Measurements from ENCODE around the gene CTAG1B.
"Not testable (repeated sequence)": the region's sequence is repeated elsewhere in the genome, so short reads cannot be mapped to it uniquely, and the experiment has no call there.

Gene CTAG1B

DNA sequence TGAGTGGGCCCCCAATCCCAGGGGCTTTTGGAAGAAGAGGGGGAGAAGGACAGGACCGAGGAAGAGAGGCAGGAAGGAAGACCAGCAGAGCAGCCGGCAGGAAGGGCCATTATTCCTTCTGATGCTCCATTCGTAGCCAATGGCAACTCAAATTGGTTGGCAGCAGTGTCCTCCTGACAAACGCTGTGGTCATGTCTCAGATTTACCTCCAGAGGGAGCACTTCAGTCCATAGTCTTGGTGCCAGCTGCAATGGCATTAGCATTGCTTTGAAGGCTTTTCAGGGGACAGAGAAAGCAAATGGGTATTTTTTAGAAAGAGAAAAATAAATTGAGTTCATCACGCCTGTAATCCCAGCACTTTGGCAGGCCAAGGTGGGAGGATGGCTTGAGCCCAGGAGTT is 9.9 kb upstream of the CTAG1B start:
- not testable (repeated sequence) for DNase-seq (ENCODE audit: low read depth in 2 of 3, low spot score in 1 of 3)

DNA sequence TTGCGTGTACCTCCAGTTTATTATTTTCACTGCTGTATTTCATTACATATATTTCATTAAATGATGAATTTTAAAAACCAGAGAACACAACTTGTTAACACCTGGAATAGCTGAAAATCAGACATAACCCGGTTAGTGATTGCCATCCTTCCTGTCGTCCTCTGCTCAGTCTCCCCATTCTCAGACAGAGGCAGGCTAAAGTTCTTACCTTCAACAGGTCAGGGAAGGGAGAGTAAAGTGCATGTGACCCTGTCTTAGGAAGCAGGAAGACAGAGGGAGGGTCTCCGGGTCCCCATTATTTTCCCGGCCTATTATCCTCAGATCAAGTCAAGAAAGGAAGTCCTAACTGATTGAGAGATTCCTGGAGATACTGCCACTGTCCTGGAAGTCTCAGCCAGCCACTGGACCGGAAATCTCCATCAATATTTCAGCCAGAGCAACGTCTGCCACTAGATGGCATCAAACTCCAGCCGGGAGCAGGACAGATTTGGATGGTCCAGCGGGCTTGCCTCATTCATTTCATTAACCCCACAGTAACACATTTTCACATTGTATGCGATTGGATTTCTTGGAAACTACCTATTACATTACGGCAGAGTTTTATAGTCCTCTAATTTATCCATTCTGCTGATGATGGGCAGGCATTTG is 1.8 kb upstream of the CTAG1B start:
- not testable (repeated sequence) for DNase-seq (ENCODE audit: low read depth in 2 of 3, low spot score in 1 of 3)

DNA sequence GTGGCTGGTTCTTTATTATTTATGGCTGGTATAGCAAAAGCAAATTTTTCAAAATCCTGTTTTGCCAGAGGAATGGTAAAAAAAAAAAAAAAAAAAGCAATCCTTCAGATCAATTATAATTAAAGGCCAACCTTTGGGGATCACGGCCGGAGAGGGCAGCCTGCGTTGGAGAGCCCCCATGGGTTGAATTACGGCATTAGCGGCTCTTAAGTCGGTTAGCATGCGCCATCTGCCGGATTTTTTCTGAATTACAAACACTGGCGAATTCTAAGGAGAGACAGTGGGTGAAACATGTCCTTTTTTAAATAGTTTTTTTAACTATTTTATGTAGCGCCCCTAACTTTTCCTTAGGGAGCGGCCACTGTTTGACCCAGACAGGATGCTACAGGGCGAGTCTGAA is 5.5 kb downstream of the CTAG1B start:
- not testable (repeated sequence) for DNase-seq (ENCODE audit: low read depth in 2 of 3, low spot score in 1 of 3)

DNA sequence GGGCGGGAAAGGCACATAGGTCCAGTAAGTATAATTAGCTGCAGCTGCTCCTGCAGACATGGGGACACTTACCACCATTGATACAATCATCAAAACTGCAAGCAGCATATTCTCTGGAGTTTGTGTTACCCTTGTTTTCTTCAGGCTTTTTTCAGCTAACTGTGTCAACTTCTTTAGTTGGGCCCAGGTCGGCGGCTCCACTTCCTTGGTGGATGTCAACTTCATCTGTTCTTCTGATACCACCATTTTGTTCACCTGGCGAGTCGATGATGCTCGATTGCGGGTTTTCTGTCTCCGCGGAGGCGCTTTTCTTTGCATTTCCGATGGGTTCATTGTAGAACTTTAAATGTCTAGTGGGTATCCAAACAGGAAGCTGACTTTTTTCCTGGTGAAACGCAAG is 7.9 kb downstream of the CTAG1B start:
- DNase-seq (ENCODE audit: low read depth in 2 of 3, low spot score in 1 of 3): not testable (repeated sequence)

DNA sequence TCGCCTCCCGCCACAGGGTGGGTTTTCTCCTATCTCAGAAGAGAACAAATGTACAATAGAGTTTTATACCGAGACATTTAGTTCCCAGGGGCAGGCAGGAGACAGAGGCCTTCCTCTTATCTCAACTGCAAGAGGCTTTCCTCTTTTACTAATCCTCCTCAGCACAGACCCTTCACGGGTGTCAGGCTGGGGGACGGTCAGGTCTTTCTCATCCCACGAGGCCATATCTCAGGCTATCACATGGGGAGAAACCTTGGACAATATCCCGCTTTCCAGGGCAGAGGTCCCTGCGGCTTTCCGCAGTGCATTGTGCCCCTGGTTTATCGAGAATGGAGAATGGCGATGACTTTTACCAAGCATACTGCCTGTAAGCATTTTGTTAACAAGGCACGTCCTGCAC is 10.3 kb downstream of the CTAG1B start:
- DNase-seq (ENCODE audit: low read depth in 2 of 3, low spot score in 1 of 3): not testable (repeated sequence)

DNA sequence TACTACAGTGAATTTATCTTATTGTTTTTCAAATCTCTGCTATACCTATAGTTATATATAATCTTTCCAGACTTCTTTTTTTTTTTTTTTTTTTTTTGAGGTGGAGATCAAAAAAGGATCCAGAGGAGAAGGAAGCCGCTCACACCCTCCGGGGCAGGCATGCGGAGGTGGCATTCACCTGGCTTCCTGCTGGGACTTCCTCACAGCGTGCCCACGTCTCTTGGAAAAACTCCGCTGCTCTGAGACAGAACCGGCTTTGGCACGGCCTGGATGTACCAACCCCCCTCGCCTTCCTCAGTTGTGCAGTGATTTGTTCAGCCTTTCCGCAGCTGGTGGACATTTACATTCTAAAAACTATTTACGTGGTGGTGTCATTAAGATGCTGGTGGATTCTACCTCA is 11.1 kb downstream of the CTAG1B start:
- DNase-seq (ENCODE audit: low read depth in 2 of 3, low spot score in 1 of 3): not testable (repeated sequence)

DNA sequence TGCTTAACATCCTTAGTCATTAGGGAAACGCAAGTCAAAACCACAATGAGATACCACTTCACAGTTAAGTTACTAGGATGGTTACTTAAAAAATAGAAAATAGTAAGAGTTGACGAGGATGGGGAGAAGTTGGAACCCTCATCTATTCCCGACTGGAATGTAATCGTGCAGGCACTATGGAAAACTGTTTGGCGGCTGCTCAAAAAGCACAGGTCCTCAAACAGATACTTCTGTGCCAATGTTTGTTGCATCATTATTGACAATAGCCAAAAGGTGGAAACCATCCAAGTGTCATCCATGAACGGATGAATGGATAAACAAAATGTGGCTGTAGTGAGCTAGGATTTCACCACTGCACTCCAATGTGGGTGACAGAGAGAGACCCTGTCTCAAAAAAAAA is 11.7 kb downstream of the CTAG1B start:
- no peak for DNase-seq (ENCODE audit: low read depth in 2 of 3, low spot score in 1 of 3)

DNA sequence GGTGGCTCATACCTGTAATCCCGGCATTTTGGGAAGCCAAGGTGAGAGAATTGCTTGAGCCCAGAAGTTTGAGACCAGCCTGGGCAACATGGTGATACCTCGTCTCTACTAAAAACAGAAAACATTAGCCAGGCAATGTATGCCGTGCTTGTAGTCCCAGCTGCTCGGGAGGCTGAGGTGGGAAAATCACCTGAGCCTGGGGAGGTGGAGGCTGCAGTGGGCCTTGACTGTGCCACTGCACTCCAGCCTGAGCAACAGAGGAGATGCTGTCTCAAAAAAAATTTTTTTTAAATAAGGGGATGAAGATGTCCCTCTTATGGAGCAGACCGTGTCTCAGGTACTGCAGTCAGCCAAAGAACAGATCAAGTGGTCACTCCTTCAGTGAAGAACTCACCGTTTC is 13.5 kb downstream of the CTAG1B start:
- no peak for DNase-seq (ENCODE audit: low read depth in 2 of 3, low spot score in 1 of 3)

DNA sequence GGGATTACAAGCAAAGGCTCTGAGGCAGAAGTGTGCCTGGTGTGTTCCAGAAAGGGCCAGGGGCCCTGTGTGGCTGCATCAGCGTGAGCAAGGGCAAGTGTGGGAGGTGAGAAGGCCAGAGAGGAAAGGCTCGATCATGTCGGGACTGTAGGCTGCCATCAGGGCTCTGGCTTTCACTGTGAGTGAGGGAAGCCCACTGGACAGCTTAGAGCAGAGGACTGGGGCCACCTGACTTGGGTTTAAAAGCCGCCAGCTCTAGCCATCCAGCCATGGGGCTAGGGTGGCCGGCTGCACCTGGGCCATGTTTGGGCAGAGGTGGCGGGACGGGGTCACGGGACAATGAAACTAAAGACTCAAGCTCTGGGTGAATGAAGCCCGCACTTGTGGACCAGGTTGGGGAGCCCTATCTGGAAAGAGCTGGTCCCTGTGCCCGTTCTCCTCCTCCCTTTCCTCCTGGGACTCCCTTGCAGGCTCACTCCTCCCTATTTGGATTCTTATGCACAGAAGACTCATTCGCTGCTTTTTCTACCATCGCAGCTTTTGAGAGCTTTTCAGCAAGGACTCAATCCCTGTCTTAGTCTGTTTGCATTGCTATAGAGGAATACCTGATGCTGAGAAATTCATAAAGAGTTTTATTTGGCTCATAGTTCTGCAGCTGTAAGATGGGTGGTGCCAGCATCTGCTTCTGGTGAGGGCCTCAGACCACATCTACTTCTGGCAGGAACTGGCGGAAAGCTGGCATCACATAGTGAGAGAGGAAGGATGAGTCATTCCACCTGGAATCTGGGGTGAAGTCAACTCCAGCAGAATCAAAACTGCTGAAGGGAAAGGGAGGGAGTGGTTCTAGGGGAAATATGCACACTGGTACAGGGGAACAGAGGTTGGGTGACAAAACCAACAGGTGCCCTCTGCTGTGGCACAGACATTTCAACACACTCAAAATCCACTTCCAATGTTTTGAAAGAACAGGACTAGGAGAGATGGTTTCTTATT is 15.3 kb downstream of the CTAG1B start:
- DNase-seq (ENCODE audit: low read depth in 2 of 3, low spot score in 1 of 3): no peak

DNA sequence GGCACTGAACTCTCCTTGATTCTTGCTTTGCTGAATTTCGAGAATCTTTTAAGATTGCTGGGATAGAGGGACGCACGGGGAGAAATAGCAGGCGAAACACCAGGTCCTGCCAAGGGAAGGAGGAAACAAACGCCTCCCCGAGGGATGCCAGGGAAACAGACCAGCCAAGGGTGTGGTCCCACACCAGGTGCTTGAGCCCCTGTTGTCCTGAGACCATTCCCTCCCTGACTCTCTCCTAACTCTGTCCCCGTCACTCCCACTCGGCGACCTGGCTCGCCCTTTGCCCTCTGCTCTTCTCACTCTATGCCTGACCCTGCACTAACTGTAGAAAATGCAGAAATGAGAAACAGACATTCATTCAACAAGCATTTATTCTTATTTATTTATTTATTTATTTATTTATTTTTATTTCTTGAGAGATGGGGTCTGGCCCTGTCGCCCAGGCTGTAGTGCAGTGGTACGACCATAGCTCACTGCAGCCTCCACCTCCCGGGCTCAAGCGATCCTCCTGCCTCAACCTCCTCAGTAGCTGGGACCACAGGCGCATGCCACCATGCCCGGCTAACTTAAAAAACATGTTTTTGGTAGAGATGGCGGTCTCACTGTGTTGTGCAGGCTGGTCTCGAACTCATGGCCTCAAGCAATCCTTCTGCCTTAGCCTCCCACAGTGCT is 16.2 kb downstream of the CTAG1B start:
- DNase-seq (ENCODE audit: low read depth in 2 of 3, low spot score in 1 of 3): no peak

DNA sequence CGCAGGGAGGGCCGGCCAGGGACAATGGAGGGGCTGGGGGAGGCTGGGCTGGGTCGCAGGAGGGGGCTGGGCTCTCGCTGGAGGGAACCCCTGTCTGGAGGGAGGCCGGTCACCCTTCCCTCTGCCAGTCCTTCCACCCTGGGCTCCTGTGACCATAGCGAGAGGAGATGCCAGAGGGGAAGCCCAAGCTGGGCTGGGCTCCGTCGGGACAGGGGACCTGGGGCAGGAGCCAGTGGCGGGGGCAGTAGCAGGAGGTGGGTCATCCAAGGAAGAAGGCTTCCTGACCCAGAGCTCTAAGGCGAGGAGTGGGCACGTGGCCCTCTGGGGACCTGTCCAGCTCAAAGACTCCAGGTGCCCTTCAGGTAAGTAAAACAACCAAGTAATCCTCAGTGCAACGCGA is 16.9 kb downstream of the CTAG1B start:
- no peak for DNase-seq (ENCODE audit: low read depth in 2 of 3, low spot score in 1 of 3)

DNA sequence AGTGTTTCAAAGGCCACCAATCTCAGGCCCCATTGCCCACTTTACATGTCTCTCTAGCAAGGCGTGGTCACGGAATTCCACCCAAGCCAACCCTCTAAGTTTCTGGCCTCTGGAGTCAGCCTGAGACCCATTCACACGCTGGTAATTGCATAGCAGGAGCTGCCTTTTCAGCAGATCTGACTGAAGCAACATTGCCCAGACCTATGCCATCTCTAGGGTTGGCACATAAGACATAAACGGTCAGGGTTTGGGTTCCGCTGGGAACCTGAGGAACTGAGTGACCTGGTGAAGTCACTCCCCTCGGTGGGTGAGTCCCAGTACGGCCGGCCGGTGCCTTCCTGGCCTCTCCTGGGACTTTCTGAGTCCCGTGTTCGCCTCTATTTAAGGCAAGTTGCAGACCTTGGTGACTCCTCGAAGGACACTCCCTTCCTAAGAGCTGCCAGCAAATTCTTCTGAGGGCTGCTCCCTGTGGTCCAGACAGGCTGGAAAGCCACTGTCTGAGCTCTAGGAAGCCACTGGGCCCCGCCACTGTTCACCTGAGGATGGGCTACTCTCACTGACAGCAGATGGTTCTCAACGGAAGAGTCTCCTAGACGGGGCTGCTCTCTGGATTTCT is 18.2 kb downstream of the CTAG1B start:
- no peak for DNase-seq (ENCODE audit: low read depth in 2 of 3, low spot score in 1 of 3)

DNA sequence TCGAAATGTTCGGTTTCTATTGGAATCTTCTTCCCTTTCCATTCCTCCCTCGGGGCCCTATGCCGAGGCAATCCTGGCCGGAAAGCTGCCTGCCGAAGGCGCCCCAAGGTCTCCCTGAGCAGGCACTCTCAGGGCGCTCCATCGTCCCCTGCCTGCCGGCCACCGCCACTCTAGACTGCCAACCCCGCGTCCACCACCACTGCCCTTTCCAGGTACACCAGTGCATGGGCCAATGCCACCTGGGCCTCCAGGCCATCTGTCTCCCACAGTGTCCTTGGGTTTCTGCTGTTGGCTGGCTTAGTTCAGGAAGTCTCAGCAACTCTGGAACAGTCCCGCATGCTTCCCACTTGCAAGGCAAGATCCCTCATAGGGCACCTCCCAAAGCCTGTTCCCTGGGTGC is 19.6 kb downstream of the CTAG1B start:
- no peak for DNase-seq (ENCODE audit: low read depth in 2 of 3, low spot score in 1 of 3)

DNA sequence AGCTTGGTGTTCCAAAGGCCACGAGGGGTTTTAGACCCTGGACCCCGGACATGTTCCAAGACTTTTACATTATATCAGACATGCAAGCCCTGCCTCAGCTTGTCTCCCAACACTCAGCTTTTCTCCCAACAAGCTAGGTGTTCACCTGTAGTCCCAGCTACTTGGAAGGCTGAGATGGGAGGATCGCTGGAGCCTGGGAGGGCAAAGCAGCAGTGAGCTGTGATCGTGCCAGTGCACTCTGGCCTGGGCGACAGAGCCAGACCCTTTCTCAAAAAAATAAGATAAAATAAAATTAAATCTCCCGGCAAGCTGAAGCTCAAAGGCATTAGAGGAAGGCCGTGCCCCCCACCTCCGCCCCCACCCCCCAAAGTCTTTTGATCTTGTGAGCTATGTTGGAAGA is 20.4 kb downstream of the CTAG1B start:
- DNase-seq (ENCODE audit: low read depth in 2 of 3, low spot score in 1 of 3): no peak

DNA sequence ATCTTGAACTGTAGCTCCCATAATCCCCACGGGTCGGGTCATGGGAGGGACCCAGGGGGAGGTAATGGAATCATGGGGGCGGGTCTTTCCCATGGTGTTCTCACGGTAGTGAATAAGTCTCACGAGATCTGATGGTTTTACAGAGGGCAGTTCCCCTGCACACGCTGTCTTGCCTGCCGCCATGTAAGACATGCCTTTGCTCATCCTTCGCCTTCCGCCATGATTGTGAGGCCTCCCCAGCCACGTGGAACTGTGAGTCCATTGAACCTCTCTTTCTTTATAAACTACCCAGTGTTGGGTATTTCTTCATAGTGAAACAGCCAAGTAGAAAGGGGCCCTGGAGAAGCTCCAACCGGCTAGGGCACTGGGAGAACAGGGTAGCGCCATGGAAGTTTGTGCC is 21.9 kb downstream of the CTAG1B start:
- DNase-seq (ENCODE audit: low read depth in 2 of 3, low spot score in 1 of 3): no peak

DNA sequence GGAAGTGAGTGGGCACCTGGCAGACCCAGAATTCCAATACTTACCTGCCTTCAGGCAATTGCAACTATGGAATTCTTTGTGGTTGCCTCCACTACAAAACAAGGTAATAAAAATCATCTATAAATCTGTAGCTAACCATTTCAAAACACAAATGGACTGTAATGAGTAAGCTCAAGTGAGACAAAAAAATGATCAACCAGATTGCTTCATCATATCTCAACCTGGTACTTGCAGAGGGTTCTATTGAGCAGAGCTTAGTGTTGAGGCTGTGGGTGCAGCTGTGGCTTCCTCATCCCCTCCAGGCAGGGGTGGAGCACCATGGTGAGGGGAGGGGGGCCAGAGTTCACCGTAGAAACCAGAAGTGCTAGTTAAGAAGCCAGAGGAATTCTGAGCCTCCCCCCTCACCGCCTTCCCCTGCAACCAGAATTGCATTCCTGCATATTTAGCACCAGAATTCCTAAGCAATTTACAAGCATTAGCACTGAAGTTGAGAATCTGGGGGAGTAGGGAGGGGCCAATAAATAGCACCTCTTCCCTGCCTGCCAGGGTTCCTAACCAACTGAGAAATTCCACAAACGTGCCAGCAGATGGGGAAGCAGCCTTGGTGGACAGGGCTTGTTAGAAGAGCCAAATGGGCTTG is 22.7 kb downstream of the CTAG1B start:
- no peak for DNase-seq (ENCODE audit: low read depth in 2 of 3, low spot score in 1 of 3)

DNA sequence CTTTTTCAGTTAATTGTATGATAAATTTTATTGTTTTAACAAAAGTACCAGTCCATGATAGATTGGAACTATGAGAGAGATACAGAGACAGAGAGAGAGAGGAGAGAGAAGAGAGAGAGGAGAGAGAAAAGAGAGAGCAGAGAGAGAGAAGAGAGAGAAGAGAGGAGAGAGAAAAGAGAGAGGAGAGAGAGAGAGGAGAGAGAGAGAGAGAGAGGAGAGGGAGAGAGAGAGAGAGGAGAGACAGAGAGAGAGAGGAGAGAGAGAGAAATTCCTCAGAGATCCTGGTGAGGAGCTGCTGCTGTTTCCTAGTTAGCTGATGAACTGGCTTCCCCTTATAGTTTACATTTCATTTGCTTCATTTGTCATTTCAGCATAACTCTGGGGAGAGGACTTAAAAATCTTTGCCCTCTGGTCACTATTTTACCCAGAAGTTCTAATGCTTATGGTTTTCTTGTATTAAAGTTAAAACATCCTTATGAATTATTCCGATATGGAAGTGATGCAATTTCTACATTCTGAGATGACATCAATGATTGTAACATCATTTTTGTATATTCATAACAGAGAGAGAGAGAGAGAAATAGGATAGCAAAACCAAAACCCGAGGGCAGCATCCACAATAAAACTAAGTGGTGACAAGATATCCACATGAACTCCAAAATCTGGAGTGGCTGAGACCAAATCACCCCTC is 23.4 kb downstream of the CTAG1B start:
- no peak for DNase-seq (ENCODE audit: low read depth in 2 of 3, low spot score in 1 of 3)

DNA sequence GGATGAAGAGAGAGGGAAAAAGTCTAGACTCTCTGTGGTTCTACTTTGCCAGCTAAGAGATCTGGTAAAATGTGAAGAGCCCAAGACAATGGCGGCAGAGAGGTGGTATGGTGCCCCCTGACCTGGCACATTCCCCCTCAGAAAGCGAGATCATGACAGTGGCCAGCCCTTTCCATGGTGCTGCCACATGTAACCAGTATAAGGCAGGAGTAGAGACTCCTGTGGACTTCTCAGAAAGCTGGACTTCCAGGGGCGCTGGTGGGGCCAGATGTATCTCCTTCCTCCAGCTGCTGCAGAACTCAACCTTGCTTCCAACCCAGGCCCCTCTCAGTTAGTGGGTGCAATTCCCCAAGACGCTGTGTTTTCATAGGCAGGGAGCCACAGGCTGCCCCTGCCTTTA is 24.6 kb downstream of the CTAG1B start:
- no peak for DNase-seq (ENCODE audit: low read depth in 2 of 3, low spot score in 1 of 3)

DNA sequence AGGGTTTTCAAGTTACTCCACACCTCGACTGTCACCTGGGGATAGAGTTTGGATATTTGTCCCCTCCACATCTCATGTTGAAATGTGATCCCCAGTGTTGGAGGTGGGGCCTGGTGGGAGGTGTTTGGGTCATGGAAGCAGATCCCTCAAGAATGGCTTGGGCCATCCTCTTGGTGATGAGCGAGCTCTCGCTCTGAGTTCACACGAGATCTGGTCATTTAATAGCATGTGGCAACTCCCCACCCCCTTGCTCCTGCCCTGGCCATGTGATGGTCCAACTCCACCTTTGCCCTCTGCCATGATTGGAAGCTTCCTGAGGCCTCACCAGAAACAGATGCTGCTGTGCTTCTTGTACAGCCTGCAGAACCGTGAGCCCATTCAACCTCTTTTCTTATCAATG is 25.9 kb downstream of the CTAG1B start:
- no peak for DNase-seq (ENCODE audit: low read depth in 2 of 3, low spot score in 1 of 3)

DNA sequence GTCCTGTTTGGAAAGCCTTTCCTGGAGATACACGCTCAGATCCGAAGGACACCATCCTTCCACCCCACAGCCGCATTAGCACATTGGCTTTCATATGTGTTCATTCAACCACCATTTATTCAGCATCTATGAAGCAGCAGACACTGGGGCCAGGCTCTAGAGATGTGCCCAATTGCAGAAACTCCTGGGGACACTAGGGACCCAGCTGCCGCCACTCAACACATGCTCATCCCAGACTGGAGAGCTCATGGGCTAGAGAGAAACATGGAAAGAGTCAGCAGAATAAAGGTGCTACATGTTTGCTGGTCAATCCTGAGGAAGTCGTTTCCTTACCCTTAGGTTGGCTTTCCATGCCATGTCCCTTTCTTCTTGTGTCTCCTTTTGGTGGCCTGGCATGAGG is 26.6 kb downstream of the CTAG1B start:
- DNase-seq (ENCODE audit: low read depth in 2 of 3, low spot score in 1 of 3): no peak
